NCI-H510A (cell line): ENCODE results near the gene LIMK1.
"Not testable (repeated sequence)": the region's sequence is repeated elsewhere in the genome, so short reads cannot be mapped to it uniquely, and the experiment has no call there.

Experiments
- DNase-seq: peaks from one replicate; lab custom pipeline; 2025; lab: John Stamatoyannopoulos, UW

The LIMK1 gene

GRCh38 chr7:74084722-74085578, 1.3 kb downstream of the LIMK1 start:
- no peak for DNase-seq

GRCh38 chr7:74087791-74088453, 4.3 kb downstream of the LIMK1 start:
- no peak for DNase-seq

GRCh38 chr7:74092321-74092963, 8.8 kb downstream of the LIMK1 start:
- DNase-seq: no peak

GRCh38 chr7:74092964-74093471, 9.4 kb downstream of the LIMK1 start:
- DNase-seq: no peak

GRCh38 chr7:74093671-74094223, 10.1 kb downstream of the LIMK1 start:
- no peak for DNase-seq

- no peak for DNase-seq
Measured at GRCh38 chr7:74094224-74095101, 10.9 kb downstream of the LIMK1 start.

- no peak for DNase-seq
Measured at GRCh38 chr7:74095135-74095534, 11.5 kb downstream of the LIMK1 start.

GRCh38 chr7:74097937-74098614, 14.5 kb downstream of the LIMK1 start:
- DNase-seq: no peak

GRCh38 chr7:74099031-74099430, 15.4 kb downstream of the LIMK1 start:
- DNase-seq: no peak

GRCh38 chr7:74101061-74101681, 17.6 kb downstream of the LIMK1 start:
- no peak for DNase-seq

GRCh38 chr7:74103219-74103772, 19.7 kb downstream of the LIMK1 start:
- DNase-seq: no peak

- DNase-seq: no peak
Measured at GRCh38 chr7:74104702-74105101, 21.1 kb downstream of the LIMK1 start.

- no peak for DNase-seq
Measured at GRCh38 chr7:74105992-74106391, 22.4 kb downstream of the LIMK1 start.

- no peak for DNase-seq
Measured at GRCh38 chr7:74106846-74107245, 23.2 kb downstream of the LIMK1 start.

GRCh38 chr7:74115326-74115725, 31.7 kb downstream of the LIMK1 start:
- DNase-seq: no peak

GRCh38 chr7:74116356-74116755, 32.8 kb downstream of the LIMK1 start:
- no peak for DNase-seq

GRCh38 chr7:74119831-74120230, 36.2 kb downstream of the LIMK1 start:
- no peak for DNase-seq

GRCh38 chr7:74121401-74122249, 38.0 kb downstream of the LIMK1 start:
- DNase-seq: no peak

GRCh38 chr7:74123892-74124291, 40.3 kb downstream of the LIMK1 start:
- DNase-seq: not testable (repeated sequence)
